ENCODE results near the gene THSD4.

Gene THSD4

GRCh38 chr15:71272932-71273331 lies 157.7 kb downstream of the THSD4 start:
- DNase-seq: no peak

DNA sequence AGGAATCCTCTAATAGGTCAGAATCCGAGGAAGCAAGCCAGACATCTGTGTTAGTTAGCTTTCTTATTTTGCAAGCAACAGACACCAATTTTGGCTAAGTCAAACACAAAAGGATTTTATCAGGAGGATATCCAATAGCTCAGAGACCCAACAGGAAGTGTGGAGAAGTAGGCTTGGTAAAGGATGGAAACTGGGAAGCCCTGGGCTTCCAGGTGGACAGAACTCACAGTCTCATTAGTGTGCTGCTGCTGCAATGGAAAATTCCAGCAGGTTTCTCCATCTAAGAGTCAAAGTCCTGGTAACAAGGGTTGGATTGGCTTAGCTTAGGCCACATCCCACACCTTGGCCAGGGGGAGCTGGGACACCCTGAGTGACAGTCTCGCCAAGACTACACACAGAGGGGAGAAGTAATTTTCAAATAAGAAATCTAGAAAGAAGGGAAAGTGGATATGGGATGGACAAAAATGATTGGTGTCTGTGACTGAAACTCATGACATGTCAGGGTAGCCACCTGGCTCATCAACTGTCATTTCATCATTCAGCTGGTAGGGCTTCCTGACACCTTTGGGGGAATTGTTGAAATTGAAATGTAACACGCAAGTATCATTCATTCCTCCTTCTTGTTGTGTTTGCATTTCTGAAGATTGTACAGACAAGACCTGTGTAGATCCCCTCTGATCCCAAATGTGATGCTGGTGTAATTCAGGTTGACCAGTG lies 158.6 kb downstream of the THSD4 start:
- no peak for DNase-seq

GRCh38 chr15:71274448-71274798 lies 159.2 kb downstream of the THSD4 start:
- DNase-seq: no peak

GRCh38 chr15:71275098-71275497 lies 159.8 kb downstream of the THSD4 start:
- no peak for DNase-seq

GRCh38 chr15:71275566-71276335 lies 160.5 kb downstream of the THSD4 start:
- no peak for DNase-seq

DNA sequence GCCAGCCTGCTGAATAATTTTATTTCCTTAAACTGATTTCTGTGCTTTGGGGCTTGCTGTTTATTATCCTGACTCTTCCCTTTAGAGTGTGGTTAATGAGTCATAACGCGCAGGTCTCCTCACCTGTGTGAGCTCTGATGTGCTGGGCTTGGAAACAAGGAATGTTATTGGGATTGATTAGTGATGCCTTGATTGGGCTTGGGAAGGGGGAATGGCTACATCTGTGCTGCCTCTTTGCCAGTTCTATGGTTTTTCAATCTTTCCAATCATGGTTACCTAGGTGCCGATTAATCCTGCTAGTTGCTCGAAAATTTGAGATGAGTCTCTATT lies 161.0 kb downstream of the THSD4 start:
- no peak for DNase-seq

DNA sequence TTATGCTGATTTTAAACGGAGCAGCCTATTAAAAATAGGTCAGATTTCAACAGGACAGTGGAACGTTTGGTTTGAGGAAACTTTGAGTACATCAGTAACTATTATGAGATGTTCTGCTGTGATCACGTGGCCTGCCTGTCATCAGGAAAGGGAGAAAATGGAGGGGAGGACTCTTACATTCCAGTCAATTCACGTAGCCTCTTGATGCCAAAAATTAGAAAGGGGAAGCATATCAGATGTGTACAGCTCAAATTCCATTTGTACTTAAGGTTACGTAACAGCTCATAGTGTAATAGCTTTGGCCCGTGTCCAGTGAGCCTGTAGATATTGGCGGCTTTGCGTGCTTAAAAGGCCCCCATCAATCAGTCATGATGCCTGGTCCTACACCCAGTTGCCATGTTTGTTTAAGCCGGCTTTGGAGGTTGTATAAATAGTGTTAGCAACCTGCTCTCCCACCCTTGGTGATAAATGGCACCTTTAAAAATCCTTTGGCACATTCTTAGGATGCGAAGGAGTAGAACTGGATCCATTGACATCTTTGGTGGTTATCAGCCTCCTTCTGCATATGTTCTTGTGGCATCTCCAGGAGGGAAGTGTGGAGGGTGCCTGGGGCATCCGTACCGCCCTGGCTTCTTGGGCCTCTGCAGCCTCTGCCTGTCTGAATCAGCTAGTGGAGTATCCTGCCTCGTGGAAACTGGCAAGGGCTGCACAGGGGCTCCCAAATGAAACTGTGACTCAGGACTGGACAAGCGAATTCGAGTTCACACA lies 163.9 kb downstream of the THSD4 start:
- DNase-seq: no peak

GRCh38 chr15:71279757-71280141 lies 164.5 kb downstream of the THSD4 start:
- DNase-seq: no peak

DNA sequence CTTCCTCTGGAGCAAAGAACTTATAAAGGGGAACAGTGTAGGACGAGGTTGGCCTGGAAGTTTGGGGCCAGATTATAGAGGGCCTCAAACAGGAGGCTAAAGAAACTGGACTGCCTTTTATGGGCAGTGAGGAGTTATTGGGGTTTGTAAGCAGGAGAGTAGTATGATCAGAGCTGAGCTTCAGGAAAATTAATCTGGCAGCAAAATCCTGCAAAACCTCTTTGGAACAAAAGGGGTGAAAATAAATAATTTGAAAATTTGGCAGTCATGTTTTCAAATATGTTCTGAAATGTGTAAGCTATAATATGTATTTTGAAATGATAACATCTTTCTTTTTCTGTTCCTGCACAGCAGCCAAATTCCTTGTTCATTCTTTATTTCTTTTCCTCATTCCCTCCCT lies 164.9 kb downstream of the THSD4 start:
- DNase-seq: no peak

- DNase-seq: no peak
Observed at GRCh38 chr15:71281256-71281655, 166.0 kb downstream of the THSD4 start.

- DNase-seq: no peak
Observed at GRCh38 chr15:71282076-71282475, 166.8 kb downstream of the THSD4 start.

- DNase-seq: no peak
Observed at GRCh38 chr15:71288348-71288955, 173.2 kb downstream of the THSD4 start.

GRCh38 chr15:71290002-71290401 lies 174.7 kb downstream of the THSD4 start:
- no peak for DNase-seq

- no peak for DNase-seq
Observed at GRCh38 chr15:71290881-71291635, 175.8 kb downstream of the THSD4 start.

GRCh38 chr15:71291723-71292122 lies 176.5 kb downstream of the THSD4 start:
- DNase-seq: peak; percentile 22

- no peak for DNase-seq
Observed at GRCh38 chr15:71293723-71294122, 178.5 kb downstream of the THSD4 start.

GRCh38 chr15:71294251-71294910 lies 179.1 kb downstream of the THSD4 start:
- DNase-seq: no peak

GRCh38 chr15:71294911-71295602 lies 179.8 kb downstream of the THSD4 start:
- DNase-seq: no peak

DNA sequence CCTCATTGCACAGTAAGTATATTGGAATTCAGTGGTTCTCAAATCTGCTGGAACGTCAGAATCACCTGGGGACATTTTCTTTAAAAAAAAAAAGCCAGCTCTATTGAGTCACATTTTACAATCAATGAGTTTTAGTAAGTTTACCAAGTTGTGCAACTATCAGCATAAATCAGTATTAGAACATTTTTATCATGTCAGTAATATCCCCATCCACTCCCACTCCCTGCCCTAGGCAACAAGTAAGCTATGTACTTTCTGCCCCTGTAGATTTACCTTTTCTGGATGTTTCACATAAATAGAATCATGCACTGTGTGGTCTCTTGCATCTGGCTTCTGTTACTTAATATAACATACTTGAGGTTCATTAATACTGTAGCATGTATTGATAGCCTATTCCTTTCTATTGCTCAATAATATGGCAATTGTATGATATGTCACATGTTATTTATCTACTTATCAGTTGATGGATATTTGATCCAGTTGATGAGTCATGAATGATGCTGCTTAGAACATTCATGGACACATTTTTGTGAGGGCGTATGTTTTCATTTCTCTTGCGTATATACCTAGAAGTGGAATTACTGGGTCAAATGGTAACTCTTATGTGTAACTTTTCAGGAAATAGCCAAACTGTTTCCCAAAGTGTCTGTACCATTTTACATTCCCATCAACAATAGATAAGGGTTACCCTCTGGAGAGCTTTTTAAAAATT lies 180.5 kb downstream of the THSD4 start:
- no peak for DNase-seq

GRCh38 chr15:71296315-71296679 lies 181.0 kb downstream of the THSD4 start:
- DNase-seq: no peak

Data from CD4-positive, alpha-beta T cell treated with Interleukin-12 subunit alpha and Interleukin-12 subunit beta, for 1 hour (primary cell).